Measurements from ENCODE around the gene SLC51A.

DNA sequence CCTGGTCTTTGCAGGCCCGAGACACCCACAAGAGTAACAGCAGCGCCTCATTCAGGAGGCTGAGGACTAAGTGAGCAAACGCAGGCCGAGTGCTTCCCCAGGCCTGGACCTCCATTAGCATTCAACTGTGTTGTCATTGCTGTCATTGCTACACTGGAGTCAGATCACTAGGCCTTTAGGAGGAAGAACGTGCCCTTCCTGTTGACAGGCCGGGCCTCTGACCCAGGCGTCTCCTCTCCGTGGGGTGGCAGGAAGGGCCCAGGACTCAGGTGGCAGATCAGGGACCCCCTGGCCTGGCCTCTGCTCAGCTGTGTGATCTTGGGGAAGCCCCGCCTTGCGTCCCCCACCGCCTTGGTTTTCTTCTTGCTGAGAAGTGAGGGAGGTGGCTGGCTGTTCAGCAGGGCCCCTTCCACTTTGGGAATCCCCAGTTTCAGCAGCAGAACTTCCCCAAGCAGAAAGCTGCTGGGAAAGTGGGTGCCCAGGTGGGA is 24.3 kb upstream of the SLC51A start:
- no peak for TF ChIP-seq CTCF (IDR thresholded peaks at IDR 0.05)
- no peak for TF ChIP-seq POLR2A (IDR thresholded peaks at IDR 0.05)

All from uterus (tissue), 2 donors.